Right lobe of liver (tissue), 4 donors: ENCODE data around the gene INPP4B.

Experiments
- POLR2A ChIP-seq: fragments of 450-650 bp; IDR thresholded peaks from one replicate; pipeline ENCODE4 v1.6.1; 2017; ENCODE audit warnings: antibody characterized with exemption, mild to moderate bottlenecking
- TF ChIP-seq, protein P1 (sequence below), 4 donors: fragments of 200-600 bp in 3 of 4; fragments of 450-650 bp in 1 of 4; IDR thresholded peaks; one replicate each; pipeline versions ENCODE4 v1.5.1 to v1.8.0; 2016 to 2022; ENCODE audit warnings: antibody characterized with exemption in 4 of 4, mild to moderate bottlenecking in 2 of 4
- donor health status: DM: no; HTN: no; CAD: no.
- donor health status: DM: no; HTN: no; CAD: no.
- donor health status: DM: no; HTN: yes; CAD: no.

DNA sequence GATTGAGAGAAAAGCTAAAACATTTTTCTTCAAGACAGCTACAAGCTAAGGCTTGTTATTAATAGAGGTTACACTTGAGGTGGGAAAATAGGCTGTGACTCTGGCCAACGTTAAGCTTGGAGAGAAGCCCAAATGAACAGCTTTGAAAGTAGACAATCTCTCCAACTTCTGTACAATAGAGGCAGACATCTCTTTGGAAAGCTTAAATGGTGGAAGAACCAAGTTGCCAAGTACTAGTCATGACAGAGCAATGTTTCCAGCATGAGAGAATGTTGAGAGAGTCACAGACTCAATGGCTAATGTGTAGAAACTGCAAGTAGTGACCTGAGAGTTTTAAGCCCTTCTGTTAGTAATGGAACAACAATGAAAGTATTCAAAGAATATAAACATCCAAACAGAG lies 298.1 kb downstream of the INPP4B start:
- TF ChIP-seq, protein P1, sequence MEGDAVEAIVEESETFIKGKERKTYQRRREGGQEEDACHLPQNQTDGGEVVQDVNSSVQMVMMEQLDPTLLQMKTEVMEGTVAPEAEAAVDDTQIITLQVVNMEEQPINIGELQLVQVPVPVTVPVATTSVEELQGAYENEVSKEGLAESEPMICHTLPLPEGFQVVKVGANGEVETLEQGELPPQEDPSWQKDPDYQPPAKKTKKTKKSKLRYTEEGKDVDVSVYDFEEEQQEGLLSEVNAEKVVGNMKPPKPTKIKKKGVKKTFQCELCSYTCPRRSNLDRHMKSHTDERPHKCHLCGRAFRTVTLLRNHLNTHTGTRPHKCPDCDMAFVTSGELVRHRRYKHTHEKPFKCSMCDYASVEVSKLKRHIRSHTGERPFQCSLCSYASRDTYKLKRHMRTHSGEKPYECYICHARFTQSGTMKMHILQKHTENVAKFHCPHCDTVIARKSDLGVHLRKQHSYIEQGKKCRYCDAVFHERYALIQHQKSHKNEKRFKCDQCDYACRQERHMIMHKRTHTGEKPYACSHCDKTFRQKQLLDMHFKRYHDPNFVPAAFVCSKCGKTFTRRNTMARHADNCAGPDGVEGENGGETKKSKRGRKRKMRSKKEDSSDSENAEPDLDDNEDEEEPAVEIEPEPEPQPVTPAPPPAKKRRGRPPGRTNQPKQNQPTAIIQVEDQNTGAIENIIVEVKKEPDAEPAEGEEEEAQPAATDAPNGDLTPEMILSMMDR (IDR thresholded peaks at IDR 0.05) = no peak
- TF ChIP-seq POLR2A = no peak
